GM19099 (cell line): ENCODE measurements around the gene PFKFB4.
A peak's percentile ranks its signal among the peaks of the same experiment; 100 is the strongest.

Experiments
- POLR2A ChIP-seq: IDR thresholded peaks from 3 replicates; pipeline ENCODE4 v1.6.1; 2011; ENCODE audit warnings: low read depth; ENCODE audit not compliant: insufficient read length; ENCODE audit errors: extremely low read depth

PFKFB4 gene

DNA sequence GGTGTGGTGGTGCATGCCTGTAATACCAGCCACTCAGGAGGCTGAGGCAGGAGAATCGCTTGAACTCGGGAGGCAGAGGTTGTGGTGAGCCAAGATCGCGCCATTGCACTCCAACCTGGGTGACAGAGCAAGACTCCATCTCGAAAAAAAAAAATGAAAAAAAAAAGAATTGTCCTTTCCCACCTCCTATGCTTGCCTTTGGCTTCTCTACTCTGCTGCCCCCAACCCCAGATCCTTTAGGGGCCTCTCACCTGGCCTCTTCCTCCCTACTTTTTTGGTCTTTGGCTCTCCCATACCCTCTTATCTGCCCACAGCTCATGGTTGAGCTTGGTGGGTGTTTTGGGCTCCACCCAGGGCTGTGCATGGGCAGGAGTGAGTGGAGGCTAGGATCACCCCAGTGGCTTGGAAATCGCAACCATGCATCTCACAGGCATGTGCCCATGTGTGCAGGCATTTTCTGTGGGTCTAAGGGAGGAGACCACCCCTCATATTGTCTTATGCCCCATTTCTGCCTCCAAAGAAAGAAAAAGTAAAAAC lies 50.6 kb downstream of the PFKFB4 start:
- TF ChIP-seq POLR2A = no peak

DNA sequence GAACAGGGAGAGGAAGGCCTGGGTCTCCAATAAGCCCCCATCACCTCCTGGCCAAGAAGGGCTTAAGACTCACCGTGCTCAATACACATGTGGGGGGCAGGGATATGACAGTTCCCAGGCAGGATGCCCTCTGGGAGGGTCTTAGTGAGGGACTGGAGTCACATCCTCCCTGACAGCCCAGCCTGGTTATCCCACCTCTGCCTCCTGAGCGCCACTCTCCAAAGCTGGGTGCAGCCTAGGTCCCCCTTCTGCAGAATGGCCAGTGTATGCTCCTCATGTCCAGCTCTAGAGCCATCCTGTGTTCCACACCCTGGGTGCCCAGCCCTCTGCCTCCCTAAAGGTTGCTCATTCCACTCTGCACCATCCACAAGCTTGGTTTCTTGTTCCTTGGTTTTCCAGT lies 51.5 kb downstream of the PFKFB4 start:
- TF ChIP-seq POLR2A = no peak

DNA sequence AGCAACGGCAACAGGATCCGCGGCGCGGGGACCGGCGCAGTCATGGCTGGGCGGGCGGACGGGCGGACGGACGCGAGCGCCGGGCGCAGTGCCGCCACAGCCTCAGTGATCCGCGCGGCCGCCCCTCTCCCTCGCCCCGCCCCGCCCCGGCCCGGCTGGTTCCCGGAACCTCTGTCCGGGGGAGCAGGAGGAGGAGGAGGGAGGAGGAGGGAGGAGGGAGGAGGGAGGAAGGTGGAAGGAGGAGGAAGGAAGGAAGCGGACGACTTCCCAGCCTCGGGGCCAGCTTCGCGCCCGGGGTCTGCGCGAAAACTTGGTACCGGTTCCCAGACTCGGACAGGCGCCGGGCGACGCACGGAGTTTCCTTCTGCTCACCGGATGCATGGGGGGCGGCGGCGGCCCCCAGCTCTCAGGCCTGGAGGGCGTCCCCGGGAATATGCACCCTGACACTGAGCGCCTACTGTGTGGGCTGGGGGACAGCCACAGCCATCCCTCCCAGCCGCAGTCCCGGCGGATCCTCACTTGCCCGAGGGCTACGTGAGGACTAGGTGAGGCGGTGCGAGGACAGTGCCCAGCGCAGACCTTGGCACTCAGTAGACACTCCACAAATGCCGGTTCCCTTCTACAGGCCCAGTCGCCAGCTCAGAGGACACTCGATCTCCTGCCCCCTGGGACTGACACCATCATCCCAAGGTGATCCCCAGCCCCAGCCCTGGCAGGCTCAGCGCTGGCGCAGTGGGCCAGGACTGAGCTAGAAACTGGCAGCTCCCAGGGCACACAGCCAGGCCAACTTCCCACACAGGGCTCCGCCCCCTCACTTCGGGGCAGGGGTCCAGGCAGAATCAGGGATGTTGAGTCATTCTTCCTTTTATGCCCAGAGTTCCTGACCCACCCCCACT lies 52.3 kb downstream of the PFKFB4 start, which contains the start of gene SHISA5:
Gene SHISA5, minus strand, starts transcription at position 124 of the 896 bp plus-strand sequence. Its CDS starts 80 bp downstream, at position 44.
- peak; percentile 71 for TF ChIP-seq POLR2A

DNA sequence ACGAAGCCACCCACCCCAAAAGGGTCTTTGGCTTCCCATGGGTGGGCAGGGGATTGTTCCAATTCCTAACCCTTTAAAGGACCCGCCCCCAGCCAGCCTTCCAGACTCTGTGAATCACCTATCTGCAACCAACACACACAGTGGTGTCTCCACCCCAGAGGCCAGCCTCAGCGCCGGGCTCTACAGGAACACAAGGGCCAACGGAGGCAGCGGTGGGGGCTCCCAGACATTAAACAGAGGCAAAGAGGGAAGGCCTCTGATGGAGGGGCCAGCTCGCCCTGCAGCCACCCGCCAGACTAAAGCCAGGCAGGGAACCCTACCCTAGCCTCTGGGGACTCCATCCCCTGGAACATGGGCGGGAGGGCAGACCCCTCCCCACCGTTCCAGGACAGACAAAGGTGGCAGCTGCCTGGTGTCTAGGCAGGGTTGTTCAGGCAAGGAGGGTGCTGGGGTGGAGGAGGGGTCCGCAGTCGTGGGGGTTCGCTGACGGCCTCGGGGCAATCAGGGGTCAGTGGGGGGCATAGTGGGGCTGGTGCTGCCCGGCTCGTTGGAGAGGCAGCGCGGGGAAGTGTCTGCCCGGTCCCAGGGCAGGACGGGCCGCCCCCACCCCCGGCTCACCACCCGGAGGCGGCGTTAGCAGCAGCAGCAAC lies 53.1 kb downstream of the PFKFB4 start:
- no peak for TF ChIP-seq POLR2A

DNA sequence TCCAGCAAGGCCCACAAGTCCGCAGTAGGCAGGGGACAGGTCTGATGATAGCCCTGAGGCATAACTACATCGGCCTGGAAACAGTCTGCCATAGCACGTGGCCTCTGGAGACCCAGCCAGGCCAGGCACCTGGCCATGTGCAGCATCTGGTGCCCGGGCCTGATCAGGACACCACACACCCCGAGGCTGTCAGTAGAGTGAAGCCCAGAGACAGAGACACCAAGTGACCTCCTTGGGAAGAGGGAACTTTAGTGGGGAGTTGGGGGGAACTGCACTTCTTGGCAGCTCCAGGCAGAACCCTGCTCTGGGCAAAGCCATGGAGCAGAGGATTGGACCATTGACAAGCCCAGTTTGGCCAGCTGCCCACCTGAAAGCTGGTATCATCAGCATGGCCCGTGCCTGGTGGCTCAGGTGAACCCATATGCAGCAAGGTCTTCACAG lies 53.9 kb downstream of the PFKFB4 start:
- TF ChIP-seq POLR2A = no peak

DNA sequence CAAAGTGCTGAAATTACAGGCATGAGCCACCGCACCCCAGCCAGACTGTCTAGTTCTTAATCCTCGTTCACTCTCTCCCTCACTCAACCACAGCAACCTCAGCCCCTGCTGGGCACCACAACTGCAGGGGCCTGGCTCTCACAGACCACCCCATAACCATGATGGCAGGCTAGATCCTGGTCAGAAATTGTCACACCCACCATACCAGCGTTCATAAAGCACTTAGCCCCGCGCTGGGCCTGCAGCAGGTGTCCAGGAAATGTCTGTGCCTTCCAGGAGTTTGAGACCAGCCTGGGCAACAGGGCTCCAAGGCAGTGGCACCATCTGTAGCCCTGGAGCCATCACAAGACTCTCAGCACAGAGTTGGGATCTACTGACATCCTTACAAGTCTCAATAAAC lies 54.5 kb downstream of the PFKFB4 start:
- no peak for TF ChIP-seq POLR2A

DNA sequence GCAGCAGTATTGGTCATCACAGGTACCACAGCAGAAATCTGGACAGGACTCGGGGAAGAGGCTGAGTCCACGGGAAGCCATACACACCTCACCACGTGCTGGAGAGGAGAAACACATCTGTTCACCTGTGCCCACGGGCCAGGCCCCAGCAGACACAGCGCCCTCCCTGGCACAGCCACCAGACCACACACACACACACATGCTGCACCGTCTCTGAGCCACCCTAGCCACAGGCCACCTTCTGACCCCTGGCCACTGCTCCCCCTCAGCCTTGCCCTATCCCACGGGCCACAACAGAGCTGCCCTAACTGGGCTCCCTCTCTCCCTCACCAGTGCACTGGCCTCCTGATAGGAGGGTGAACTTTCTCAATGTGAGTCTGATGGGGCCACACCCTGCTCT lies 55.4 kb downstream of the PFKFB4 start:
- no peak for TF ChIP-seq POLR2A

DNA sequence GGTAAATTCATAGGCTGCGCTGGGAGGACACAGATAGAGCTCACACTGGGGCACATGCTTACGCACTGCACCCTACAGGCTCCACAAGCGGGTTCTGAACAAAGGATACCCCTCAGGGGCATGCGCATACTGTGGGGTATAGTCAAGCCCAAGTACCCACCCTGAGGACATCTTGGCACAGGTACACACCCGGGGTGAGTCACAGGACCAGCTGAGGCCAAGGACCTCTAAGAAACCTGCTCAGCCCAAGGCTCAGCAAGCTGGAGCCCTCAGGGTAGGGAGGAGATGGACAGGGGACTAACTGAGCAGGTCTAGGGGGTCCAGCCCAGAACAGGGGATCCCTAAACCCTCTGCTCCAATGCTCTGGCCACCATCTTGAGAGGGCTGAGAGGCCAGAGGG lies 55.9 kb downstream of the PFKFB4 start:
- no peak for TF ChIP-seq POLR2A

DNA sequence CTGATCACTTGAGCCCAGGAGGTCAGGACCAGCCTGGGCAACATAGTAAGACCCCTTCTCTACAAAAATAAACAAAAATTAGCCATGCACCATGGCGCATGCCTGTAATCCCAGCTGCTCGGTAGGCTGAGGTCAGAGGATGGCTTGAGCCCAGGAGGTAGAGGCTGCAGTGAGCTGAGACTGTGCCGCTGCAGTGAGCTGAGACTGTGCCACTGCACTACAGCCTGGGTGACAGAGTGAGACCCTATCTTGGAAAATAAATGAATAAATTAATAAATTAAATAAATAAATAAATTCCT lies 63.5 kb downstream of the PFKFB4 start:
- TF ChIP-seq POLR2A = no peak

DNA sequence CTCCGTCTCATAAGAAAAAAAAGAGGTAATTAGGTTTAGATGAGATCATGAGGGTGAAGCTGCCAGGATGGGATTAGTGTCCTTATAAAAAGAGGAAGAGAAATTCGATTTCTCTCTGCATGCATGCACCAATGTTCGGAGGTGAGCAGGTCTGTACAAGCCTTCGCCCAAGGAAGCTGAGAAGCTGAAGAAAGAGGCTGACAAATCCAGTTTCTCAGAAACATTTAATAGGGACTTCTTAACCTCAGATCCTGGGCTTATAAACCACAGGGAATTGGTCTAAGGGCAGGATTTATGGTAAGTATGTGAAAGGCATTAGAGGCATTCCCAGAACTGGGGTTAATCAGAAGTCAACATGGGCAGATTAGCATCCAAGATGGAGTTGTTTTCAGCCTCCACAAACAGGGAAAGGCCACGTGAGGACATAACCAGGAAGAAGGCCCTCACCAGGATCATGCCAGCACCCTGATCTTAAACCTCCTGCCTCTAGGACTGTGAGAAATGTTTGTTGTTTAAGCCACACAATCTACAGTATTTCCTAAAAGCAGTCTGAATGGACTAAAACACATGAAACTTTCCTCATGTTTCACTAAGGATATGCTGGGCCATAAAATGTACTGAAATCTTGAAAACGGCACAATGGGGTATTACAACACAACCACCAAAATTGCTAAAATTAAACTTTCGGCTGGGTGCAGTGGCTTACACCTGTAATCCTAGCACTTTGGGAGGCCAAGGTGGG lies 64.0 kb downstream of the PFKFB4 start:
- no peak for TF ChIP-seq POLR2A

DNA sequence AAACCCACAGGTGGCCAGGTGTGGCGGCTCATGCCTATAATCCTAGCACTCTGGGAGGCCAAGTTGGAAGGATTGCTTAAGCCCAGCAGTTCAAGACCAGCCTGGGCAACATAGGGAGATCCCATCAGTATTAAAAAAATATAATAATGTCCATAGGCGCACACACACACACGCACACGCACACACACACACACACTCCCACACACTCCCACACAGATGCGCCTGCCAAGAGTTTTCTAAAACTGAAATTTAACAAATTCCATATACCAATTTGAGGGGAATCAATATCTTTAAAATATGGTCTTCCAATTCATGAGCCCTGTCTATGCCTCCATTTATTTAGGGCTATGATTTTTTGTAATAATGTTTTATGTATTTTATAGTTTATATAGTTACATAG lies 69.7 kb downstream of the PFKFB4 start:
- TF ChIP-seq POLR2A = no peak

DNA sequence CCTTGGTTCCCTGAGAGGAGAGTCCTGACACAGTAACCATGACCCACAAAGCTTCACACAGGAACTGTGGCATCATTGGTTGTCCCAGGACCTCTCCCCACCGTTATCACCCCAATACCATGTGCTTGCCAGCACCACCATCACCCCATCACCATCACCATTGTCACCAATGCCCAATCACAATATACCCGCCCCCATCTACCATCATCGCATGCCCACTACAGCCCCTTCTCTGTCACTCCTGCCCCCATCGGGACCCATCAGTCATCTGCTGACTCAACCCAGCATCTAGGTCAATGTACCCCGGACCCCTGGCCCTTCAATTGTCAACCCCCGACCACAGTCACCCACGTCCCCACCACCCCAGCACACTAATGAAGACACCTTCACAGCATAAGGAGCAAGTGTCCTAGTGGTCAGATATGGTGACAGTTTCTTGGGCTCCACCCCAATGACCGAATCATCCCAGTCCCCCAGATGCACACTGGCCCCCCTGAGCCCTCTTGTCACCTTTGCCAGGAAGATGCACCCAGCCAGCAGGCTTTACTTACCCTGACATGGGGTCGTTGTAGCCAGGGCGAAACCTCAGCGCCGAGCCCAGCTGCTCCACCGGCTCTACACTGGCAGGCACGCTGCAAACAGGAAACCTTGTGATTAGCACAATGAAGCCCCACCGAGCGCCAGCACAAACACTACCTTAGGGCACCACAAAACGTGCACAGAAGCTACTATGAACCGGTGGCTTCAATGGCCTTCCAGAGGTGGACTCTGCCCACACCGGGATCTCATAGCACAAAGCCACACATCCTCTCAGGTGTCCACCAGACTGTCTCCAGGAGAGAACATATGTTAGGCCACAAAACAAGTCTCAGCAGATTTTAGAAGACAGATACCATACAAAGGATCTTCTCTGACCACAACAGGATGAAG lies 77.7 kb downstream of the PFKFB4 start:
- TF ChIP-seq POLR2A = peak; percentile 33

DNA sequence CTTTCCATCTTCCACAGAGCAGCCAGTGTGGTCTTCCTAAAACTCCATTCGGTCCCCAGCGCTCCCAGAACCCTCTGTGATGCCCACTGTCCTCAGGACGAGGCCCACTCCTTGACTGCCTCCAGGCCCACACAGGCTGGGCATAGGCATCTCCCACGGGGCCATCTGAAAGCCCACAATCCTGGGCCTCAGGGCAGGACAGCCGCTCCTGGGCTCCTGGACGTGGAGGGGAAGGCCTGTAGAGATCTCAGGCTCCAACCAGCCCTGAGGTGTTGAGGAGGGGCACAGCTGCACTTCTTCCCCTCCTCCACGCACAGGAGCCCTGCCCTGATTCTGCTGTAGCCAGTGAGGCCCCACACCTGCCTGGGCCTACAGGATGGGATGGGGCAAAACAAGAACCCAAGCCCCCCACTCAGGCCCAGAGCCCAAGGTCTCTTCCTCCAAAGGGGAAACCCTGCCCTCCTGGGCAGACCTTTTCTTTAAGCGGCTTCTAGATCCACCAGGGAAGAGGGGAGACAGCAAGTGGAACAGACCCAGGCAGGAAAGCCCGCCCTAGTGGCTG lies 78.6 kb downstream of the PFKFB4 start:
- TF ChIP-seq POLR2A = no peak
